ENCODE results near the gene PLXNA2.

PLXNA2 gene

GRCh38 chr1:208175508-208175895, 68.7 kb downstream of the PLXNA2 start:
- DNase-seq, result no peak

- no peak for DNase-seq
Measured at GRCh38 chr1:208174731-208175507, 69.3 kb downstream of the PLXNA2 start.

- no peak for DNase-seq
Measured at GRCh38 chr1:208174200-208174599, 70.0 kb downstream of the PLXNA2 start.

GRCh38 chr1:208173749-208174148, 70.4 kb downstream of the PLXNA2 start:
- DNase-seq, result no peak

GRCh38 chr1:208172423-208173145, 71.6 kb downstream of the PLXNA2 start:
- no peak for DNase-seq

GRCh38 chr1:208171616-208172422, 72.4 kb downstream of the PLXNA2 start:
- no peak for DNase-seq

DNA sequence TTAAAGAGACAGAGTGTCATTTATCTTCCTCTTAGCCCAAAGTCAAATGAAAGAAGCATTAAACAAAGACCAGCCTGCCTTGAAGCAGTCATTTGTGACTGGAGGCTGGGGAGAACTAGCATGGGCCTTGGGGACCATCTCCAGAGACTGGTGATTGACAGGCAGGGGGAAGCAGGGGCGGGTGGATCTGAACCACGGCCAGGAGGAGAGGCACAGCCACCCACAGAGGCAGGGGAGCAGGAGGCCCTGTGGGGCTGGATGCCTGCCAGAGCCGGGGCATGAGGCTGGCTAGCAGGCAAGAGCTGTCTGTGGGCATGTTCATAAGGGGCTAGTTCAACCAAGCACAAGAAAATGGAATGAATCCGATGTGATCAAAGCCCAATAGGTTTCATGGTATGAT, 73.9 kb downstream of the PLXNA2 start:
- no peak for DNase-seq

GRCh38 chr1:208169081-208169879, 74.9 kb downstream of the PLXNA2 start:
- DNase-seq, result no peak

GRCh38 chr1:208167261-208167869, 76.8 kb downstream of the PLXNA2 start:
- DNase-seq, result no peak

GRCh38 chr1:208166340-208167138, 77.6 kb downstream of the PLXNA2 start:
- DNase-seq, result no peak

GRCh38 chr1:208165659-208166058, 78.5 kb downstream of the PLXNA2 start:
- no peak for DNase-seq

- no peak for DNase-seq
Measured at GRCh38 chr1:208164609-208165008, 79.6 kb downstream of the PLXNA2 start.

DNA sequence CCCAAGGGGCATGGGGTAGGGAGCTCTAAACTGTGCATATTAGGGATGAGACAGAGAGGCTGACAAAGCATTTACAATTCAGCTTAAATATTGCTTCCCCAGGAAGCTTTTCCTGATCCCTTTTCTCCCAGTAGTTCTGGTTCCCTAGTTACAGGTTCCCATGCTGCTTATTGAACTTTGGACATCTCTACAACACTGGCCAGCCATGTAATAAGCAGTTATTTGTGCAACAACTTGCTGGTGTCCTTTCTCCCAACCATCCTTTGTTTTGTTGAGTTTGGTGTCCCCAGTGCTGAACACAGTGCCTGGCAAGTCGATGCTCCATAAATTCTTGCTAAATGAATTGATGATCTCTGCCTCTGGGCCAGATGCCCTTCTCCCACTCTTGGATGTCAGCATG, 80.6 kb downstream of the PLXNA2 start:
- no peak for DNase-seq

DNA sequence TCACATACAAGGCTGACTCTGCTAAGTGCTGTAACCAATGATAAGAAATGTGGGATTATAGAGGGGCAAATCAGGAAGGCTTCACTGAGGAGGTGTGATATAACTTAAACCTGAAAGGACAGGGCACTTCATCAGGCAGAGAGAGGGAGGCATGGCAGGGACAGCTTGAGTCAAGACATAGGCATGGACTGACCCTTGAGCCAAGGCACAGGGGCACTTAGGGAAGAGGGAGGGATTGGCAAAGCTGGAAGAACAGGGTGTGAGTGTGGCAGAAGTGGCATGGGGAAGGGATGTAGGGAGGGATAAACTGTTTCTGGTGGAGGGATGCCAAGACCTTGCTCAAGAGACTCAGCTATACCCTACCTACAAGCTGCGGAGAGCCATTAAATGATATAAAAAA, 81.3 kb downstream of the PLXNA2 start:
- no peak for DNase-seq

- no peak for DNase-seq
Measured at GRCh38 chr1:208161656-208162375, 82.4 kb downstream of the PLXNA2 start.

DNA sequence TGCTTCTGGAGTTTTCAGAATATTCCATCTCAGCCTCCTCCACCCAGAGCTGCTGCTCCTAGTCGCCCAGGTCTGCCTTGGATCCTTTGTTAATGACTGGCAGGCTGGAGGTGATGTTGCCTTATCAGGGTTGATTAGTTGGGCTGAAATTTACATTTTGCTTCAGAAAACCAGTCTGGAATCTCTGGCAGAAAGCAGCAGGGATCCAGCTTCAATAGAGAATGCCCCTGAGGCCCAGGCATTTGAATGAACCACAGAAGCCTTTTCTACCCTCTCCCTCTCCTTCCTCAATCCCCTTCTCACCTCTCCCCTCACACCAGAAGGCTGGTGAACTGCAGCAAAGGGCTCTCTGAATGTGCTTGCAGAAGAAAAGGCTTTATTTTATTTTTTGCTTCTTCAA, 83.2 kb downstream of the PLXNA2 start:
- DNase-seq, result no peak

DNA sequence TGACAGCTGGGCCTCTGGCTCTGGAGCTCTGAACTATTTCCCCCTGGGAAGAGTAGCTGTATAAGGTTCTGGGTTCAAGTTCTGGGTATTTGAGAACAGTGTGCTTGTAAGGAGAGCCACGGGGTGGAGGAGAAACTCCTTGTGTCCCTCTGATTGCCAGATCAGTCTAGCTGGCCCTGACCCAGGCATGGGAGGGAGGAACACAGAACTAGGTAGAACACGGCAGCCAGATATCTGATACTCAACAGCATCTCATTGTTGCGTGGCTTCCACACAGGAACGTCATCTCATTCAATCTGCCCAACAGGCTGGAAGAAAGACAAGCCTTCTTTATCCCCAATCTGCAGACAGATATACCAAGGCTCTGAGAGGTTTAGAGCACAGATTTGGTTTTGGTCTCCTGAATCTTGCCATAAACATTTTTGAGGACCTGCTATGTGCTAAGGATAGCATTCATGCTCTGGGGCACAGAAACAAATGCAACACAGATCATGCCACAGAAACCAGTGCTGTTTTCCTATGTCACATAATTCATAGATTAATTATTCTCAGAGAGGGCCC, 83.8 kb downstream of the PLXNA2 start:
- DNase-seq, result no peak

GRCh38 chr1:208159555-208160258, 84.5 kb downstream of the PLXNA2 start:
- no peak for DNase-seq
